GM18507 (cell line): ENCODE measurements around the gene EPB41L4A.
"Not testable (repeated sequence)": the region's sequence is repeated elsewhere in the genome, so short reads cannot be mapped to it uniquely, and the experiment has no call there.

Experiments used
- DNase-seq: peaks from one replicate; pipeline ENCODE4 v3.0.0; 2011; ENCODE audit warnings: low read depth; ENCODE audit not compliant: insufficient read length; ENCODE audit errors: extremely low spot score
- FAIRE-seq: peaks from 2 replicates; lab custom pipeline; 2011; peaks lifted over from hg19 to GRCh38; lab: Jason Lieb, UNC

Gene EPB41L4A

DNA sequence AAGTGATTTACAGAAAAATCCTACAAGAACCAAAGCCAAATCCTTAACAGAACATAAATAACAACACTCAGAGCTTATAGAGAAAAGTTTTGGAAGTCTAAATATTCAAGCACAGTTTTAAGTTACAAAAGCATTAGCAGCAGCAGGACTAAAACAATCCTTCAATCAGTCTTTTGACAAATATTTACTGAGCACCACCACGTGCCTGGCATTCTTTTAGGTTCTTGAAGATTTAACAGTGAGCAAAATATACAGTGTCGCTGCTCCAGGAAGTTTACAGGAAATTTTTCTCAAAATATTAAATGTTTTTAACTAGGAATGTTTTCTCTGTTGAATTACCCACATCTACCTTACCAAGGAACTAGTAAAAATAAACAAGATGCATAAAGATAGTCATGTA lies 11.4 kb downstream of the EPB41L4A start:
- DNase-seq (no peak), FAIRE-seq (no peak)

- FAIRE-seq: no peak
- DNase-seq: no peak
Measured at GRCh38 chr5:112407240-112407639, 11.8 kb downstream of the EPB41L4A start.

- FAIRE-seq: no peak
Measured at GRCh38 chr5:112403069-112403468, 16.0 kb downstream of the EPB41L4A start.

DNA sequence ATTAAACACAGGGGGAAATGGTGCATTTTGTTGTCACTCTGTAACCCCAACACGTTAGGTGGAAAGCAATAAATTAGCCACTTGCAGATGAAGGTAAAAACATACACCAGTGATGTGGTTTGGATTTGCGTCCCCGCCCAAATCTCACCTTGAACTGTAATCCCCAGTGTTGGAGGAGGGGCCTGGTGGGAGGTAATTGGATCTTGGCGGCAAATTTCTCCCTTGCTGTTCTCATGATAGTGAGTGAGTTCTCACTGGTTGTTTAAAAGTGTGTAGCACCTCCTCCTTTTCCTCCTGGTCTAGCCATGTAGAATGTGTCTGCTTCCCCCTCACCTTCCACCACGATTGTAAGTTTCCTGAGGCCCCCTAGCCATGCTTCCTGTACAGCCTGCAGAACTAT lies 17.2 kb downstream of the EPB41L4A start:
- FAIRE-seq: no peak

More at GRCh38 chr5:112403069-112403468, 16.0 kb downstream of the EPB41L4A start:
- DNase-seq: no peak

DNA sequence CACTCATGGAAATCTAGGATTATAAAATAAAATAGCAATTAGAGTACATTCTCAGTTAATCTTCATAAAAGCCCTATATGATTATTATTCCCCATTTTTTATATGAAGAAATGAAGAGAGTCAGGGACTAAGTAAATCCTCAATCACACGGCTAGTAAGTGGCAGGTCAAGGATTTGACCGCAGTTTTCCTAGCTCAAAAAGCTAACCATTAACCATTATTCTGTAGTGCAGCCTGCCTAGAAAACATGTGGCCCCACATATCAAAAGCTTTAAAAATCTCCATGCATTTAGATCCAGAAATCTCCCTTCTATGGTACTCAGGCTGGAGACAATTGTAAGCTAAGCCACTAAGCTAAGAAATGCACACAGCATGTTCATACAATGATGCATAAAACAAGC lies 21.4 kb downstream of the EPB41L4A start:
- DNase-seq: no peak
- no peak for FAIRE-seq

More for the DNA sequence above, 17.2 kb downstream of the EPB41L4A start:
- DNase-seq: no peak

GRCh38 chr5:112396430-112396829 lies 22.6 kb downstream of the EPB41L4A start:
- DNase-seq: no peak
- FAIRE-seq: no peak

- not testable (repeated sequence) for FAIRE-seq, DNase-seq
Measured at GRCh38 chr5:112395299-112395698, 23.8 kb downstream of the EPB41L4A start.

DNA sequence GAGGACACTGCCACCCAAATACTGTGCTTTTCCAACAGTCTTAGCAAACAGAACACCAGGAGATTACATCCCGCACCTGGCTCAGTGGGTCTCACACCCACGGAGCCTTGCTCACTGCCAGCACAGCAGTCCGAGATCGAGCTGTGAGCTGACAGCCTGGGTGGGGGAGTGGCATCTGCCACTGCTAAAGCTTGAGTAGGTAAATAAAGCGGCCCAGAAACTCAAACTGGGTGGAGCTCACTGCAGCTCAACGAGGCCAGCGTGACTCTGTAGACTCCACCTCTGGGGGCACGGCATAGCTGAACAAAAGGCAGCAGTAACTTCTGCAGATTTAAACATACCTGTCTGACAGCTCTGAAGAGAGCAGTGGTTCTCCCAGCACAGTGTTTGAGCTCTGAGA lies 28.8 kb downstream of the EPB41L4A start:
- no peak for FAIRE-seq
- no peak for DNase-seq

DNA sequence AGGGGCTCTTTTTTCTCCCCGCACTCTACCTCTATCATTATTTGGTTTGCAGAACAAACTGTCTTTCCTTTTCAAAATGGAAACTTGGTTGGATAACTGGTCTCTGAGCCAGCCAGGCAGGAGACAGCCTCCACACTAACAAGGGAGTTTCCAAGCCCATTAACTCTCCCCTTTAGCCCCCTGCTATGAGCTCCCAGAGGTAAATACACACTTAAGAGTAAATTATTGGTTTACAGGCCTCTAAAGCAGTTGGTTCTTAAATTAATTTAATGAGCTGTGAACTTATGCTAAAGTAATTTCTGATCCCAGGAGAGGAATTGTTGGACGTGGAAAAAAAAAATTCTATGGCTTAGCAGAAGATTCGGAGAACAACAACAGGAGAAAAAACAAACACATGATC lies 30.3 kb downstream of the EPB41L4A start:
- no peak for FAIRE-seq
- no peak for DNase-seq

DNA sequence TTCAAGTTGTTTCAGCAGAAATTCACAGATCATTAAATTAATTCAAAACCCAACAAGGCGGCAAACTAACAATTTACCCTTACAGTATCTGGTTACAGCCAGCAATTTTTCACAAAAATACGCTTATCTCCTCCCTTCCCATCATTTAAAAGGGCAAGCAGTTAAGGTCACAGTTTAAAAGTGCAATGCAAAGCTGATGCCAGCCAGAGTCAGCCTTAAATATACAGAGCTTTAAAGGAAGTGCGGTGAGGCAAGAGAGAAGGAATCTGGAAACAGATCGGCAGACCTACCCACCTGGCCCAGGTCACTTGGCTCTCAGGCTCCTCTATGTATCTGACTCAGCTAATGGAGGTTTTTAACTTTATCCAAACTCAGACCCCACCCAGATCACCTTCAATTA lies 31.0 kb downstream of the EPB41L4A start:
- no peak for FAIRE-seq
- DNase-seq: no peak

DNA sequence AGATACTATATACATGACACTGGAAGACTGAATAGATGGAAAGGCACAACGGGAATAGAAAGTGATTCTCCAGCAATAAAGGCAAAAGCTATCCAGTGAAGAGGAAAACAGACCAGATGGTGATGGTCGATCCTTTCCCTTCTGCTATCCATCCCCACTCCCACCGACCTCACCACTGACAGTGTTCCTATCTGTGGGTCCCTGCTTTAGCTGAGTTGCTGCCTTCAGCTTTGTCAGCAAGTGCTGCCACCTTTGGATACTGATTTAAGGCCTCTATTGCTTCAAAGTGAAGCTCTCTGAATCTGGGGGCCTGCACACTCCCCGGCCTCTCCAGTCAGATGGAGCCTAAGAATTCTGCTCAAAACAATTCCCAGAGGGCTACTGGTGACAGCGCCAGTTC lies 32.3 kb downstream of the EPB41L4A start:
- no peak for FAIRE-seq
- DNase-seq: no peak

DNA sequence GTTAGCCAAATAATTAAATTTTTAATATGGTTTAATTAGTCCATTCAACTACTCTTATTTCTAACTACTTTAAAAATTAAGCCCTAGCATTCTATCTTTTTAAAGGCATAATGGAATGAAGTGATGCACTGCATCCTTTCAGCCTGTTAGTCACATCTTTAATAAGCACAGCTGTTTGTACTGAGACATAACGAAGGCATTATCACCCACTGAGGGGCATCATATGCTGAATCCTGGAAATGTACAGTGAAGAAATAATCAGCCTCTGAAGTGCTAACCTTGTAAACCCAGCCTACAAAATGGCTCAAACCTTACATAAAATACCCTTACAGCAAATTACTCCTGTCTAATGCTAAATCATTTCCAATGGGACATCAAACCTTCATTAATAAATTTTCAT lies 33.1 kb downstream of the EPB41L4A start:
- DNase-seq (no peak), FAIRE-seq (no peak)

DNA sequence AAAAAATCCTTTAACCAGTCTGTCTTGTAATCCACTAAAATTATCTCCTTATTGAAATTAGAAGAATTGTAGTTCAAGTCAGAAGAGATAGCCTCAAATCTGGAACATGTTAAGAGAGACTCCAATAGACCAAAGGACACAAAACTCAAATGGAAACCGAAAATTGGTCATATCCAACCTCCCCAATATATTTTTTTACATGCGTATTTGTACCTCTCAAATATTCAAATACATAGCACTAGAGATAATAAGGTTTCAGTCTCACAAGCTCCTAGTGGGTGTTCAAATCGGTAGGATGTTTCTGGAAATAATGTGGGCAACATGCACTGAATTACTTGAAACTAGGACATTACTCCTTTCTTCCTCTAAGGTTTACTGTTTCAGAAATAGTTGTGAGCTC lies 33.5 kb downstream of the EPB41L4A start:
- DNase-seq (no peak), FAIRE-seq (no peak)

GRCh38 chr5:112384523-112384922 lies 34.6 kb downstream of the EPB41L4A start:
- DNase-seq: no peak

DNA sequence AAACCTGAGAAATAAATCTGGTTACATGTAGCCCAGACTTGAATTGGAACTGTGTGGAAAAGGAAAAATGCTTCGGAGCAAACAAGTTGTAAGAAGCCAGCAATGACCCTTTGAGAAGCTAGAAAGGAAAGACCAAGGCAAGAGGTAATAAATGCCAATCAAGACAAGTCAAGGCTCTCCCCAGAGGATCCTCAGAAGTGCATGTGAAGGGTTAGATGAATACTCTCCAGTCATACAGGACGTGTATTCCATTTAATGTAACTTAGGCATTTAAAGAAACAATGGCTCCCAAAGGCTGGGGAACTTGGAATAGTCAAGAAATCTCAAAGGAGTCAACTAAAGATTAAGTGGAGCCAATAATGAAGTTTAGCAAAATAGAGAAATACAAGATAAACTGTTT lies 36.2 kb downstream of the EPB41L4A start:
- no peak for DNase-seq
- FAIRE-seq: no peak

More at GRCh38 chr5:112384523-112384922, 34.6 kb downstream of the EPB41L4A start:
- FAIRE-seq: no peak

GRCh38 chr5:112381521-112381920 lies 37.6 kb downstream of the EPB41L4A start:
- DNase-seq (no peak), FAIRE-seq (no peak)

DNA sequence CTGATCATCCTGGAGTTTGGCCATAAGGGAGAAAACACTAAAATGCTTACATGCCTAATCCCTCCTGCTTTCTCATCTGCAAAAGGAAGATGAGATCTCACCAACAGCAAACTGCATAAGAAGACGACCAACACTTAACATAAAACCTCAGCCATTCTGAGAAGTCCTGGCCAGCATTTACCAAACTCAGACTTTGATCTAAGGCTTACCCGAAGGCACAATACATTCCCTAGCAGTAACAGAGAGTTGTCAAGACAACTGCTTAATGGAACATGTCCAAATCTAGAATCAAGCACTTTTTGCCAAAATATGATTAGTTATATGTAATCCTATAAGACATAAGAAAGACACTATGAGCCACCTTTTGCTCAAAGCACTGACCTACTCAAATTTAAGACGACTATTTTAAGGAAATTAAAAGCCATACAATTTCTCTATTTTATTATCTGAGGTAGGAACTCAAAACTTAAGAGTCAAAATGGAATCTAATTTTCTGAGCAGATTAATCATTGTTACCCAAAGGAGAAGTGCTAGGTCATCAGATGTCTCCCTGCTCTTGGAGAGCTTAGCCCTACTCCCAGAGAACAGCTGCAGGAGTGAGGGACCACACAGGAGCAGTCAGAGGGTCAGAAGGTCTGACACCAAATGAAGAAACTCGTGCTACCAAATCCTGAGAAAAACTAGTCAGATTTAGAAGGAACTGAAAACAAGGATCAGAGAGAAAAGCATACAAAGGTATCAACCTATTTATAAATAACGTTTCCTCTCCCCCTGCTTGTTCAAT lies 39.3 kb downstream of the EPB41L4A start:
- DNase-seq (no peak), FAIRE-seq (no peak)

DNA sequence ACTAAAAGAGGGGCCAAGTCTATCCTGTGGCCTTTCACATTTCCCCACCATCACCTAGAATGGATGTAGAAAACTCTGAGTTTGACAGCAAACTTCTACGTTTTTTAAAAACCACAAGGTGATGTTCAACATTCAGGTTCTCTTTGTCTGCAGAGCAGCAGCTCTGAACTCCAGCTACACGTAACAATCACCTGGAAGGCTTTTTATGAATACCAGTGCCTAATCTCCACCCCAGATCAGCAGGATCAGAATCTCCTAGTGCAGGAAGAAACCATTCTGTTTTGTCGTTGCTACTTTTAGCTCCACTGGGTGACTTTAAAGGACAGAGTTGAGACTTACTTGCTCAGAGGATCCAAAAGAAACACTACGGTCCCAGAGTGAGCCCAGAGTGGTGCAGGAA lies 44.3 kb downstream of the EPB41L4A start:
- DNase-seq (no peak), FAIRE-seq (no peak)

GRCh38 chr5:112374356-112374755 lies 44.7 kb downstream of the EPB41L4A start:
- FAIRE-seq (no peak), DNase-seq (no peak)

- no peak for FAIRE-seq
- no peak for DNase-seq
Measured at GRCh38 chr5:112373885-112374284, 45.2 kb downstream of the EPB41L4A start.

DNA sequence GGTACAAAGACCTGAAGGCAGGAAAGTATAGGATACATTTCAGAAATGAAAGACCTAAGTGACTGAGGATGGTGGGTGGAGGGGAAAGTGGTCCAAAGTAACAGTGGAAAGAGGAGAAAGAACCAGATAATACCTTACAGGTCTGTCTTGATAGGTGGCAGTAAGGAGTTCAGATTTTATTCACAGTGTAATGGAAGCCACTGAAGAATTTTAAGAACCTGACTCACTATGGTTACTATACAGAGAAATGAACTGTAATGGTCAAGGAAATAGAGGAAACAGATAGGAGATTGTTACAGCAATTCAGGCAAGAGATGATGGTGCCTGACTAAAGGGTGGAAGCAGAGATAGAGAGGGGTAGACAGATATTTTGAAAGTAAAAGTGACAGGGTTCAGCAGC lies 46.5 kb downstream of the EPB41L4A start:
- DNase-seq (no peak), FAIRE-seq (peak; percentile 46)

GRCh38 chr5:112371067-112371466 lies 48.0 kb downstream of the EPB41L4A start:
- FAIRE-seq (no peak), DNase-seq (no peak)
